ENCODE data around the gene MUC13. TPM values are rescaled to one million over a fixed set of nuclear protein-coding genes. Genes with fewer than 3 reads are reported as not detected.

MUC13 gene
- total RNA-seq, 1 donor from 2014 or later, result not detected

DNA sequence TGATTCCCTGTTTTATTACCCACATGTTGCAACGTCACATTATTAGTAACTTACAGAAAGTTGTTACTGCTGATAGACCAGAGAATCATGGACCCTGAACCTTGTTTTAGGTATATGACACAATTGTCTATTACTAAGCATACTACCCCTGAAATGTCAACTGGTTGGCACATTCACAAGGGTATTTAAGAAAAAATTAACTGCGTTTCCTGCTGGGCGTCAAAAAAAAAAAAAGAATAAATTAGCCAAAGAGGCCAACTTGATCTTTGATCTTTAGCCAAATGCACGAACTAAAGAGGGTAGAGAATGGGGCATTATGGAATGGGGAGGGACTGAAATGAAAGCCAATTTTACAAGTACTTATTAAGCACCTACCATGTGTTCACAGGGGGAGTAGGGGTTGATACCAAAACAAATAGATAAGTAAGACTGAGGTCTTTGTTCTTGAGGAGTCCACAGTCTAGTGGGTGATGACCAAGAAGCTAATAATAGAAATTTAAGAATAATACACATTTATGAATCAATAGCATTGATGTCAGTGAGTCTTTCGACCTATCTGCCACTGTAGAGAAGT lies 17.8 kb upstream of the MUC13 start:
- Histone ChIP-seq H3K27ac (ENCODE audit: low read depth, low read length) (no peak overlapping the region), H3K9ac (ENCODE audit: low read depth in 1 of 3, low read length in 3 of 3) (no peak overlapping the region), H3K4me3 (ENCODE audit: low read length in 3 of 3) (no peak overlapping the region), H3K4me1 (ENCODE audit: control insufficient read depth in 3 of 3, insufficient read depth in 3 of 3, low read length in 3 of 3) (no peaks in the 10 kb centered on the region), H3K9me3 (ENCODE audit: control insufficient read depth in 3 of 3, low read length in 3 of 3) (no peaks in the 10 kb centered on the region), H3K36me3 (ENCODE audit: control insufficient read depth in 3 of 3, insufficient read depth in 3 of 3, low read length in 3 of 3) (no peaks in the 10 kb centered on the region), H3K27me3 (ENCODE audit: control insufficient read depth in 3 of 3, insufficient read depth in 3 of 3, low read length in 3 of 3) (no peaks in the 10 kb centered on the region)

GRCh38 chr3:124951511-124952281 lies 17.1 kb upstream of the MUC13 start:
- Histone ChIP-seq H3K9me3 (ENCODE audit: control insufficient read depth in 3 of 3, low read length in 3 of 3) (no peaks in the 10 kb centered on the region), H3K27me3 (ENCODE audit: control insufficient read depth in 3 of 3, insufficient read depth in 3 of 3, low read length in 3 of 3) (no peaks in the 10 kb centered on the region), H3K9ac (ENCODE audit: low read depth in 1 of 3, low read length in 3 of 3) (no peak overlapping the region), H3K4me1 (ENCODE audit: control insufficient read depth in 3 of 3, insufficient read depth in 3 of 3, low read length in 3 of 3) (no peaks in the 10 kb centered on the region), H3K4me3 (ENCODE audit: low read length in 3 of 3) (no peak overlapping the region), H3K27ac (ENCODE audit: low read depth, low read length) (no peak overlapping the region), H3K36me3 (ENCODE audit: control insufficient read depth in 3 of 3, insufficient read depth in 3 of 3, low read length in 3 of 3) (no peaks in the 10 kb centered on the region)

- Histone ChIP-seq H3K4me1 (ENCODE audit: control insufficient read depth in 3 of 3, insufficient read depth in 3 of 3, low read length in 3 of 3) (no peaks in the 10 kb centered on the region), H3K4me3 (ENCODE audit: low read length in 3 of 3) (no peak overlapping the region), H3K9ac (ENCODE audit: low read depth in 1 of 3, low read length in 3 of 3) (no peak overlapping the region), H3K27me3 (ENCODE audit: control insufficient read depth in 3 of 3, insufficient read depth in 3 of 3, low read length in 3 of 3) (no peaks in the 10 kb centered on the region), H3K36me3 (ENCODE audit: control insufficient read depth in 3 of 3, insufficient read depth in 3 of 3, low read length in 3 of 3) (no peaks in the 10 kb centered on the region), H3K9me3 (ENCODE audit: control insufficient read depth in 3 of 3, low read length in 3 of 3) (no peaks in the 10 kb centered on the region), H3K27ac (ENCODE audit: low read depth, low read length) (no peak overlapping the region)
These were observed 15.5 kb upstream of the MUC13 start for GRCh38 chr3:124950026-124950425.

DNA sequence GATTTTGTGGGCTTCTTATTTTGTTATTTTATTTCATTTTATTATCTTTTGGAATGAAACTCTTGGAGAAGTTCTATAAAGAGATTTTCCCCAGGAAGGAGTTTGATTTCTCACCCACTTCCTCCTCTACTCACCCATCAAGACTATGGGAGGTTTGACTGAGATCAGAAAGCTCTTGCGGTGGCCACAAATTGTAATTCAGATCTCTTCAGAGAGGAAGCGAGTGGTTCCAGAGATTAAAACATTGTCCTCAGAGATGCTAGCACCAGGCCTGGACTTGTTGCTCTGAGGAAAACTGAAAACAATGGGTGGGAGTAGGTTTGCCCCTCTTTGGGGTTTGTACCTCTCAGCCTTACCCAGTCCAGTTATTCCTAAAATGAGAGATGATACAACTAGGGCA lies 8.1 kb upstream of the MUC13 start:
- Histone ChIP-seq H3K4me3 (ENCODE audit: low read length in 3 of 3) (no peak overlapping the region), H3K36me3 (ENCODE audit: control insufficient read depth in 3 of 3, insufficient read depth in 3 of 3, low read length in 3 of 3) (no peaks in the 10 kb centered on the region), H3K27ac (ENCODE audit: low read depth, low read length) (no peak overlapping the region), H3K9ac (ENCODE audit: low read depth in 1 of 3, low read length in 3 of 3) (no peak overlapping the region), H3K4me1 (ENCODE audit: control insufficient read depth in 3 of 3, insufficient read depth in 3 of 3, low read length in 3 of 3) (no peaks in the 10 kb centered on the region), H3K27me3 (ENCODE audit: control insufficient read depth in 3 of 3, insufficient read depth in 3 of 3, low read length in 3 of 3) (no peaks in the 10 kb centered on the region), H3K9me3 (ENCODE audit: control insufficient read depth in 3 of 3, low read length in 3 of 3) (no peaks in the 10 kb centered on the region)

DNA sequence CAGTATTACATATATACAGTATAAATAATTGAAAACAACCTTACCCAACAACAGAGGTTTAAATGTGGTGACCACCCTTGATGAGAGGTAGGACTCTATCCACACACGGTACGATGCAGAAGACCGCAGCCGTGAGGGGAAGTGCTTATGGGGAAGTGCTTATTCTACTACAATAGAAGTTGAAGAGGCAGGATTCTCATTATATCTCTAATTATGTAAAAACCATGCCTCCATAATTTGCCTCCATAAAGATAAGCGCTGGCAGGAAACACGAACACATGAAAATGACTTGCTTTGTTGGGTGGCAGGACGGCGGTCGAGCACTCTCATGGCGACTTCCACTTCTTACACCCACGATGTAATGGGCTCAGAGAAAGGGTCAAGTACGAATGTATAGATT lies 7.2 kb upstream of the MUC13 start:
- H3K9ac ChIP-seq (ENCODE audit: low read depth in 1 of 3, low read length in 3 of 3), result no peak overlapping the region
- no peak overlapping the region for H3K4me3 ChIP-seq (ENCODE audit: low read length in 3 of 3)
- H3K4me1 ChIP-seq (ENCODE audit: control insufficient read depth in 3 of 3, insufficient read depth in 3 of 3, low read length in 3 of 3), result no peaks in the 10 kb centered on the region
- H3K27me3 ChIP-seq (ENCODE audit: control insufficient read depth in 3 of 3, insufficient read depth in 3 of 3, low read length in 3 of 3), result no peaks in the 10 kb centered on the region
- H3K9me3 ChIP-seq (ENCODE audit: control insufficient read depth in 3 of 3, low read length in 3 of 3), result peaks cover 0 to 2% (median 0%) of the 10 kb centered on the region in 3 donors
- no peak overlapping the region for H3K27ac ChIP-seq (ENCODE audit: low read depth, low read length)
- H3K36me3 ChIP-seq (ENCODE audit: control insufficient read depth in 3 of 3, insufficient read depth in 3 of 3, low read length in 3 of 3), result no peaks in the 10 kb centered on the region

GRCh38 chr3:124939661-124940060 lies 5.1 kb upstream of the MUC13 start:
- peaks cover 0 to 2% (median 0%) of the 10 kb centered on the region in 3 donors for H3K9me3 ChIP-seq (ENCODE audit: control insufficient read depth in 3 of 3, low read length in 3 of 3)
- H3K36me3 ChIP-seq (ENCODE audit: control insufficient read depth in 3 of 3, insufficient read depth in 3 of 3, low read length in 3 of 3), result no peaks in the 10 kb centered on the region
- no peak overlapping the region for H3K4me3 ChIP-seq (ENCODE audit: low read length in 3 of 3)
- no peaks in the 10 kb centered on the region for H3K4me1 ChIP-seq (ENCODE audit: control insufficient read depth in 3 of 3, insufficient read depth in 3 of 3, low read length in 3 of 3)
- H3K27ac ChIP-seq (ENCODE audit: low read depth, low read length), result no peak overlapping the region
- H3K27me3 ChIP-seq (ENCODE audit: control insufficient read depth in 3 of 3, insufficient read depth in 3 of 3, low read length in 3 of 3), result no peaks in the 10 kb centered on the region
- no peak overlapping the region for H3K9ac ChIP-seq (ENCODE audit: low read depth in 1 of 3, low read length in 3 of 3)

- H3K27ac ChIP-seq (ENCODE audit: low read depth, low read length), result no peak overlapping the region
- H3K36me3 ChIP-seq (ENCODE audit: control insufficient read depth in 3 of 3, insufficient read depth in 3 of 3, low read length in 3 of 3), result no peaks in the 10 kb centered on the region
- peaks cover 0 to 2% (median 0%) of the 10 kb centered on the region in 3 donors for H3K9me3 ChIP-seq (ENCODE audit: control insufficient read depth in 3 of 3, low read length in 3 of 3)
- H3K4me1 ChIP-seq (ENCODE audit: control insufficient read depth in 3 of 3, insufficient read depth in 3 of 3, low read length in 3 of 3), result no peaks in the 10 kb centered on the region
- H3K27me3 ChIP-seq (ENCODE audit: control insufficient read depth in 3 of 3, insufficient read depth in 3 of 3, low read length in 3 of 3), result no peaks in the 10 kb centered on the region
- H3K9ac ChIP-seq (ENCODE audit: low read depth in 1 of 3, low read length in 3 of 3), result no peak overlapping the region
- no peak overlapping the region for H3K4me3 ChIP-seq (ENCODE audit: low read length in 3 of 3)
These were observed 4.3 kb upstream of the MUC13 start for GRCh38 chr3:124938896-124939295.

- Histone ChIP-seq H3K9ac (ENCODE audit: low read depth in 1 of 3, low read length in 3 of 3) (no peak overlapping the region), H3K27ac (ENCODE audit: low read depth, low read length) (no peak overlapping the region), H3K4me3 (ENCODE audit: low read length in 3 of 3) (no peak overlapping the region), H3K27me3 (ENCODE audit: control insufficient read depth in 3 of 3, insufficient read depth in 3 of 3, low read length in 3 of 3) (no peaks in the 10 kb centered on the region), H3K4me1 (ENCODE audit: control insufficient read depth in 3 of 3, insufficient read depth in 3 of 3, low read length in 3 of 3) (no peaks in the 10 kb centered on the region), H3K36me3 (ENCODE audit: control insufficient read depth in 3 of 3, insufficient read depth in 3 of 3, low read length in 3 of 3) (no peaks in the 10 kb centered on the region), H3K9me3 (ENCODE audit: control insufficient read depth in 3 of 3, low read length in 3 of 3) (peaks cover 0 to 2% (median 0%) of the 10 kb centered on the region in 3 donors)
These were observed 2.5 kb upstream of the MUC13 start for GRCh38 chr3:124937049-124937448.

GRCh38 chr3:124935794-124936542 lies 1.4 kb upstream of the MUC13 start:
- H3K4me1 ChIP-seq (ENCODE audit: control insufficient read depth in 3 of 3, insufficient read depth in 3 of 3, low read length in 3 of 3), result no peaks in the 10 kb centered on the region
- H3K9ac ChIP-seq (ENCODE audit: low read depth in 1 of 3, low read length in 3 of 3), result no peak overlapping the region
- no peak overlapping the region for H3K27ac ChIP-seq (ENCODE audit: low read depth, low read length)
- no peaks in the 10 kb centered on the region for H3K36me3 ChIP-seq (ENCODE audit: control insufficient read depth in 3 of 3, insufficient read depth in 3 of 3, low read length in 3 of 3)
- H3K9me3 ChIP-seq (ENCODE audit: control insufficient read depth in 3 of 3, low read length in 3 of 3), result peaks cover 0 to 2% (median 0%) of the 10 kb centered on the region in 3 donors
- no peak overlapping the region for H3K4me3 ChIP-seq (ENCODE audit: low read length in 3 of 3)
- H3K27me3 ChIP-seq (ENCODE audit: control insufficient read depth in 3 of 3, insufficient read depth in 3 of 3, low read length in 3 of 3), result no peaks in the 10 kb centered on the region

DNA sequence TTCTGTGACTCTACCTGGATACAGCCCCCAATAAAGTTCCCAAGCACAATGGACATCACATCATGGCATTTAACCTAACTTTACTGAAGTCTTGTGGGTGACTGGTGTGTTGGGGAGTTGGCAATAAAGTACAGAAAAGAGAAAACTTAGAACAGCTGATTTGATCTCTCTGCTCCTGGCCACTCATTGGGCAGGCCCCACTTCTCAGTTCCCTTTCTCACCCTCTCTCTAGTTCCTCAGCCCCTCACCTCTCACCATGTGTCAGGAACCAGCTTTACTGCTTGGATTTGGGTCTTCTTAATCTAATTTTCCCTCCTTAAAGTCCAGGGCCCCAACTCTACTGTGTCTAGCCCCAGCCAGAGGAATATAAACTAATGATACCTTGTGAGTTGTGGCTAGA lies 713 bp upstream of the MUC13 start:
- Histone ChIP-seq H3K27me3 (ENCODE audit: control insufficient read depth in 3 of 3, insufficient read depth in 3 of 3, low read length in 3 of 3) (no peaks in the 10 kb centered on the region), H3K27ac (ENCODE audit: low read depth, low read length) (no peak overlapping the region), H3K4me1 (ENCODE audit: control insufficient read depth in 3 of 3, insufficient read depth in 3 of 3, low read length in 3 of 3) (no peaks in the 10 kb centered on the region), H3K4me3 (ENCODE audit: low read length in 3 of 3) (no peak overlapping the region), H3K36me3 (ENCODE audit: control insufficient read depth in 3 of 3, insufficient read depth in 3 of 3, low read length in 3 of 3) (no peaks in the 10 kb centered on the region), H3K9ac (ENCODE audit: low read depth in 1 of 3, low read length in 3 of 3) (no peak overlapping the region), H3K9me3 (ENCODE audit: control insufficient read depth in 3 of 3, low read length in 3 of 3) (peaks cover 0 to 2% (median 0%) of the 10 kb centered on the region in 3 donors)

All from skeletal muscle tissue (tissue), 4 donors.